GM19372 (cell line): ENCODE results near the gene SLC1A7.

ENCODE experiments used
- ATAC-seq: cut with Tn5 transposase; IDR thresholded peaks from one replicate; pipeline ENCODE4 v1.9.1; 2021; ENCODE audit warnings: mild to moderate bottlenecking, low read depth, moderate library complexity; ENCODE audit not compliant: unreplicated experiment

The SLC1A7 gene

GRCh38 chr1:53117836-53118235 is 24.6 kb downstream of the SLC1A7 start:
- no peak for ATAC-seq

GRCh38 chr1:53116933-53117600 is 25.4 kb downstream of the SLC1A7 start:
- no peak for ATAC-seq

GRCh38 chr1:53116307-53116810 is 26.1 kb downstream of the SLC1A7 start:
- no peak for ATAC-seq

- no peak for ATAC-seq
Measured at GRCh38 chr1:53115403-53116306, 26.8 kb downstream of the SLC1A7 start.

- ATAC-seq, result no peak
Measured at GRCh38 chr1:53114581-53115400, 27.6 kb downstream of the SLC1A7 start.

- no peak for ATAC-seq
Measured at GRCh38 chr1:53114090-53114489, 28.3 kb downstream of the SLC1A7 start.

- no peak for ATAC-seq
Measured at GRCh38 chr1:53112861-53113260, 29.6 kb downstream of the SLC1A7 start.

- ATAC-seq, result no peak
Measured at GRCh38 chr1:53112271-53112774, 30.1 kb downstream of the SLC1A7 start.

- ATAC-seq, result no peak
Measured at GRCh38 chr1:53111693-53112092, 30.7 kb downstream of the SLC1A7 start.

- ATAC-seq, result no peak
Measured at GRCh38 chr1:53111073-53111556, 31.3 kb downstream of the SLC1A7 start.

- no peak for ATAC-seq
Measured at GRCh38 chr1:53110370-53111072, 31.9 kb downstream of the SLC1A7 start.

- no peak for ATAC-seq
Measured at GRCh38 chr1:53108646-53109580, 33.5 kb downstream of the SLC1A7 start.

GRCh38 chr1:53107570-53108322 is 34.7 kb downstream of the SLC1A7 start:
- ATAC-seq, result no peak

GRCh38 chr1:53107090-53107489 is 35.3 kb downstream of the SLC1A7 start:
- no peak for ATAC-seq

GRCh38 chr1:53104289-53104913 is 38.0 kb downstream of the SLC1A7 start:
- ATAC-seq, result no peak

GRCh38 chr1:53094533-53094919 is 47.9 kb downstream of the SLC1A7 start:
- ATAC-seq, result no peak

- ATAC-seq, result no peak
Measured at GRCh38 chr1:53093778-53094532, 48.5 kb downstream of the SLC1A7 start.
